Urothelium cell line (cell line): ENCODE data around the gene SRGAP1.
A peak's percentile ranks its signal among the peaks of the same experiment; 100 is the strongest.

Source experiments
- DNase-seq: peaks from one replicate; pipeline ENCODE4 v3.0.0; 2011; ENCODE audit warnings: low spot score, mixed read lengths
- FAIRE-seq: peaks from 2 replicates; lab custom pipeline; 2011; peaks lifted over from hg19 to GRCh38; lab: Jason Lieb, UNC

SRGAP1 gene

GRCh38 chr12:63900922-63901793, 56.7 kb downstream of the SRGAP1 start:
- FAIRE-seq, result no peak
- DNase-seq, result no peak

DNA sequence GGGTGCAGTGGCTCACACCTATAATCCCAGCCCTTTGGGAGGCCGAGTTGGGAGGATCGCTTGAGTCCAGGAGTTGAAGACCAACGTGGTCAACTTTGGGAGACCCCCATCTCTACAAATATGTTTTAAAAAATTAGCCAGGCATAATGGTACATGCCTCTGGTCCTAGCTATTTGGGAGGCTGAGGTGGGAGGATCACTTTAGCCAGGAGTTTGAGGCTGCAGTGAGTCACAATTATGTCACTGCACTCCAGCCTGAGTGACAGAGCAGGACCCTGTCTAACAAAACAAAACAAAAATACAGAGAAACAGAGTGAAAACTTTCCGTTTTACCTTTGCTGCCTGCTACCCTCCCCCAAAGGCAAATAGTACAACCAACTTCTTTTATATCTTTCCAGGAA, 60.2 kb downstream of the SRGAP1 start:
- FAIRE-seq, result no peak
- no peak for DNase-seq

DNA sequence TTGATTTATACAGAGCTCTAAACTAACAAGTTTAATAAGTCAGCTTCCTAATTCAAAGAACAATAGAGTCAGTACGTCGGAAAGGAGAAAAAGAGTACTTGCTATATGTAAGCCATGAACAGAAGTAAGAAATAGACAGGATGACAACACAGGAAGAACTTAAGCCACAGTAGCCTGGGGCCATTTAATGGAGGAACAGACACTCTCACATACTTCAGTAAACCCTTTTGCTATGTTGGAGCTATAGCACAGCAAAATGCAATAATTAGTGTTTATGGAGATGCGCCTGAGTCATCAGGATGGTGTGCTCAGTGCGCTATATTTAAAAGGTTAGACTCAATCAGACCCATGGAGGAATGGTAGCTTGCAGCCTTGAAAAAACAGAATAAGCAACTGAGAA, 61.0 kb downstream of the SRGAP1 start:
- no peak for DNase-seq
- FAIRE-seq, result no peak

DNA sequence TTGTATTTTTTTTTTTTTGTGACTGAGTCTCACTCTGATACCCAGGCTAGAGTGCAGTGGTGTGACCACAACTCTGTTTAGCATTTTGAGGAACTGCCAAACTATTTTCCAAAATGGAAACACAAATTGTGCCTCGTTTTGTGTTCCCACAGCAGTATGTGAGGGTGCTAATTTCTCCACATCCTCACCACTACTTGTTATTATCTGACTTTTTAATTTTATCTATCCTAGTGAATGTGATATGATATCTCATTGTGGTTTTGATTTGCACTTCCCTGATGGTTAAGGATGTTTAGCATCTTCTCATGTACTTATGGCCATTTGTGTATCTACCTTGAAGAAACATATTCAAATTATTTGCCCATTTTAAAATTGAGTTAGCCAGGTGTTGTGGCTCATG, 62.4 kb downstream of the SRGAP1 start:
- no peak for DNase-seq
- FAIRE-seq, result no peak

DNA sequence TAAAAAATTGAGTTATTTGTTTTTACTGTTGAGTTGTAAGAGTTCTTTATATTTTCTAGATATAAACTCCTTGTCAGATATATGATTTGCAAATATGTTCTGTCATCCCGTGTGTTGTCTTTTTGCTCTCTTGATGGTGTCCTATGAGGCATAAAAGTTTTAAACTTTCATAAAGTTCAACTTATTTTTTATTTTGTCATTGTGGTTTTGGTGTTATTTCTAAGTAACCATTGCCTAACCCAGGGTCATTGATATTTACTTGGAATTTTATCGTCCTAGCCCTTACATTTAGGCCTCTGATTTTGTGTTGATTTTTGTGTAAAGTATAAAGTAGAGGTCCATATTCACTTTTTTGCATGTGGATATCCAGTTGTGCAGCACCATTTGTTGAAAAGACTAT, 63.1 kb downstream of the SRGAP1 start:
- FAIRE-seq (no peak), DNase-seq (no peak)

GRCh38 chr12:63909746-63910145, 65.2 kb downstream of the SRGAP1 start:
- DNase-seq (no peak), FAIRE-seq (no peak)

DNA sequence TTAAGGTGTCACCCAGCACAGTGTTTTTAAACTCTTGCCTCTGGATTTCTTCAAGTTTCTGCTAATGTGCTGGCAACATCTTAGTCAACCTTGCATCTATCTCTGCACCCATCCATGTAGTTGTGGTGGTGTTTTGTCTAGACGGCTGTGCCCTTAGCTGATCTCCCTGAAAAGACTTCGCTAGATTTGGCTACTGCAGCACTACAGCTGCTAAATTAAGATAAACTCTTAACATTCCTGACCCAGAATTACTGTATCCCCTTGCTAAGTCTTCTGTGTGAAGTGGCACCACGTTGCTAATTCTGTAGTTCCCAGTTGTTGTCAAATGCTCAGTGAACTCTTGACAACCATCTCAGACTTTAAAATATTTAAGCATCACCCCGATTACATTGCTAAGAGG, 66.8 kb downstream of the SRGAP1 start:
- FAIRE-seq, result no peak
- no peak for DNase-seq

DNA sequence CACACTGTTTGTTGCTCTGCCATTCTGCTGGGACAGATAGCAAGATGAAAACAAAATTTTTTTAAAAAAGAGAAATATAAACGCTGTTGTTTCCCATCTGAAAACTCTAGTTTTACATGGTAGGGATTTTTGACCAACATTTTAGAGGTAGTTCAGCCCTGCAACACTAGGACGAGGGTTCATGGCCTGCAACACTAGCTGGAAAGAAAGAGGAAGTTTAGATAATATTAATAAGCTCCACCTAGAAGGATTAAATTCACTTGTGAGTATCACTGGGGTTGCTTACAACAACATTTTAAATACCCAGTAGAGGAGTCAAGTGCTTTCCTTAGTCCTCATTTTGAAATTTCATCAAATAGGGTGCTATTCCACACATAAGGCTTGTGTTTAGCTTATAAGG, 68.2 kb downstream of the SRGAP1 start:
- no peak for DNase-seq
- no peak for FAIRE-seq

GRCh38 chr12:63913929-63914328, 69.4 kb downstream of the SRGAP1 start:
- no peak for DNase-seq
- no peak for FAIRE-seq

GRCh38 chr12:63915105-63915800, 70.8 kb downstream of the SRGAP1 start:
- FAIRE-seq, result no peak
- DNase-seq, result peak; percentile 22

GRCh38 chr12:63916561-63917476, 72.3 kb downstream of the SRGAP1 start:
- no peak for DNase-seq
- no peak for FAIRE-seq

GRCh38 chr12:63917477-63917862, 73.0 kb downstream of the SRGAP1 start:
- no peak for DNase-seq
- FAIRE-seq, result no peak

DNA sequence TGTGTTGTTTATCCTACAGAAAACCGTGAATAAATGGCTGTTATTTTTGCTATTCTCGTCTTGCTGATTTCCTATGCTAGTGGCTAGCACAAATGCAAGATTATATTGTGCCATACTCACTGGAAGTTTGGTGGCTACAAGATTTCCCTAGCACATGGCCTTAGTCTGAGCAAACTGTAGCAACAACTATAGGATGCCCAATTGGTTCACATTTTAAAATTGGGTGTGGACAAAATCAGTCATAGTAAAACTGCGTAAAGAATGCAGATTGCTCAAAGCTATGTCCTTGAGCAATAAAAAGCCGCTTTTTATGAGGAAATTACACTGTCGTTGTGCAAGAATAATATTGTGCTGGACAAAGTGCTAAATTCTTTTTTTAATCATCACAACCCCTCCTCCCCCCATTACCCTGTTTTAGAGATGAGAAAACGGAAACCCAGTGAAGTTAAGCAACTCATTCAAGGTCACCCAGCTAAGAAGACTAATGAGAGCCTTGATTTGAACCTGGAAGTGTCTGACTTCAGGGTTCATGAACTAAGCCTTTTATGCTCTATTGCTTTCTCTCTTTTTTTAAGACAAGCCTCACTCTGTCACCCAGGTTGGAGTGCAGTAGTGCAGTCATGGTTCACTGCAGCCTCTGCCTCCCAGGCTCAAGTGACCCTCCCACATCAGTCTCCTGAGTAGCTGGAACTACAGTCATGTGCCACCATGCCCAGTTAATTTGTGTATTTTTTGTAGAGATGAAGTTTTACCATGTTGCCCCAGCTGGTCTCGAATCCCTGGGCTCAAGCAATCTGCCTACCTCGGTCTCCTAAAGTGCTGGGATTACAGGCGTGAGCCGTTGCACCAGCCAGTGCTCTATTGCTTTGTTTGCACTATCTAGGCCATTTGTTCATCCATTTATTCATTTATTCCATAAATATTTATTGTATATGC, 73.6 kb downstream of the SRGAP1 start:
- DNase-seq, result peak; percentile 27

GRCh38 chr12:63918800-63919300, 74.3 kb downstream of the SRGAP1 start:
- FAIRE-seq (no peak), DNase-seq (no peak)

More for the DNA sequence above, 73.6 kb downstream of the SRGAP1 start:
- no peak for FAIRE-seq

- no peak for FAIRE-seq
- DNase-seq, result no peak
These were observed 75.3 kb downstream of the SRGAP1 start for GRCh38 chr12:63919756-63920155.

DNA sequence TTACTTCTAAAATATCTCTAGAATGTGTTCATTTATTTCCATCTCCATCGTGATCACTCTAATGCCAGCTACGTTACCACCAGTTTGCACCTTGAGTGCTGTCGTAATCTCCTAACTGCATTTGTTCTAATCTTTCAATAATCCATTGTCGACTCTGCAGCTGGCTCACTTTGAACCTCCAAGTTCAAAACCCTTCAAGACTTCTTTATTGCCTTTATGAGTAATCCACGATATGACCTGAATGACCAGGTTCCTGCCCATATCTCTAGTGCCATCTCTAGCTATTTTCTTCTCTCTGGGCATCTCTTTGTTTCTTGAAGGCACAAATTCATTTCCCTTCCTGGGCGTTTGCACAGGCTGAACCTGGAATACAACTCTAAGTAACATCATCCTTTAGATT, 76.7 kb downstream of the SRGAP1 start:
- FAIRE-seq (no peak), DNase-seq (no peak)

DNA sequence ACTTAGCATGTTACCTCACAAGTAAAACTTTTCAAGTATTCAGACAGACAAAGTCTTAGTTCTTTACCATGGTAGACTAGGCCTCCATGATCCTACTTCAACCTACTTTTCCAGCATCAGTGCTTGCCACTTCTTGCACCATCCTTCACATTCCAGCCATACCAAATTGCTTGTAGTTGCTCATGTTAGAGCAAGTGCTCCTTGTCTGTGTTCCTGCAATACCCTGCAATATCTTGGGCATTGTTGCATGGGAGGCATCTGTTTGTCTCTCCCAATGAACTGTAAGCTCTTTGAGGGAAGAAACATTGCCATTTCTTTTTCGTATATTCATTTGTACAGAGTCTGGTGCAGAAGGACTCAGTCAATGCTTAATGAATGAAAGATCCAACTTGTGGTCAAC, 78.0 kb downstream of the SRGAP1 start:
- DNase-seq (no peak), FAIRE-seq (no peak)

DNA sequence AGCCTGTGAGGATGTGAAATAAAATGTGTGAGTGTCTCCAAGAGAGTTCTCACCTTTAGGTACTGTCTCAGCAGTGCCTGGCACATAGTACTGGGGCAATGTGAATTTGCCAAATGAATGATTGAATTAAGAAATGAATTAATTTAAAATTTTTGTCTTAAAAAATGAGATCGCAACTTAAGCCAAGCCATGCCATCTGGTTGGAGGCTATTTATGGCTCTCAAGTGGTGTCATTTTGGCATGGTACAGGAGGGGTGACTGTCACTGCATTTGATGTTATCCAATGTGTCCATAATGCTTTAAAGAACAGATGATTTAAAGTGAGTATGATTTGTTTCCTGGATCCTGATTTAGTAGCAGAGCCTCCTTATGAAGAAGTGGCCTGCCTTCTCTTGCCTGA, 80.3 kb downstream of the SRGAP1 start:
- FAIRE-seq, result no peak

DNA sequence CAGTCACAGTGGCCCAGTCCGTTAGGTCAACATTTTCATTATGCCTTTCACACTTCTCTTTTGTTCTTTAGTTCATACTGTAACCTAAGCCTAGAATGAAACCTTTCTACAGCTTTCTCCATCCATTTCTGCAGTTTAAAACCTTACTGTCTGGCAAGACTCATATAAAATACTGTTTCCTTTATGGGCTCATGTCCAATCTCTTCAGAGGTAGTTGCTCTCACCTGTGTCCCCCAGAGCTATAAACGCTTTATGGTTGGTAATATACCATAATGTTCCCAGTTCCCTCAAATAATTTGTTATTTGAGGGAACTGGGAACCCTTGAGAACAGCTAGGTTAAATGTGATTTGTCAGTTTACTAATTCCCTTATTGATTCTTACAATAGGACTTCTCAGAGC, 83.0 kb downstream of the SRGAP1 start:
- no peak for DNase-seq
- FAIRE-seq, result no peak

More for the DNA sequence above, 80.3 kb downstream of the SRGAP1 start:
- no peak for DNase-seq

DNA sequence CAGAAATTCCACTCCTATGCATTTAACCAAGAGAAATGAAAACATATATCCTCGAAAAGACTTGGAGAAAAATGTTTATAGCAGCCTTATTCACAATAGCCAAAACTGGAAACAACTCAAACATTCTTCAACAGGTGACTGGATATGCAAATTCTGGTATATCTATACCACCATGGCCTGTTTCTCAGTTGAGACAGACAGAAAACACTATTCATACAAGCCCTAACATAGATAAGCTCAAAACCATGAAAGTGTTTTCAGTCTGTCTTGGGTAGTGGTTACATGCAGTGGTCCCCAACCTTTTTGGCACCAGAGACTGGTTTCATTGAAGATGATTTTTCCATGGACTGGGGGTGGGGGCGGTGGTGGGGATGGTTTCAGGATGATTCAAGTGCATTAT, 83.8 kb downstream of the SRGAP1 start:
- no peak for DNase-seq

More for the DNA sequence above, 83.8 kb downstream of the SRGAP1 start:
- FAIRE-seq, result no peak
